HG03139 (cell line): ENCODE measurements around the gene LTB.
A peak's percentile ranks its signal among the peaks of the same experiment; 100 is the strongest.

ENCODE experiments used
- ATAC-seq: cut with Tn5 transposase; IDR thresholded peaks from one replicate; pipeline ENCODE4 v1.9.1; 2021; ENCODE audit not compliant: unreplicated experiment

Gene LTB

DNA sequence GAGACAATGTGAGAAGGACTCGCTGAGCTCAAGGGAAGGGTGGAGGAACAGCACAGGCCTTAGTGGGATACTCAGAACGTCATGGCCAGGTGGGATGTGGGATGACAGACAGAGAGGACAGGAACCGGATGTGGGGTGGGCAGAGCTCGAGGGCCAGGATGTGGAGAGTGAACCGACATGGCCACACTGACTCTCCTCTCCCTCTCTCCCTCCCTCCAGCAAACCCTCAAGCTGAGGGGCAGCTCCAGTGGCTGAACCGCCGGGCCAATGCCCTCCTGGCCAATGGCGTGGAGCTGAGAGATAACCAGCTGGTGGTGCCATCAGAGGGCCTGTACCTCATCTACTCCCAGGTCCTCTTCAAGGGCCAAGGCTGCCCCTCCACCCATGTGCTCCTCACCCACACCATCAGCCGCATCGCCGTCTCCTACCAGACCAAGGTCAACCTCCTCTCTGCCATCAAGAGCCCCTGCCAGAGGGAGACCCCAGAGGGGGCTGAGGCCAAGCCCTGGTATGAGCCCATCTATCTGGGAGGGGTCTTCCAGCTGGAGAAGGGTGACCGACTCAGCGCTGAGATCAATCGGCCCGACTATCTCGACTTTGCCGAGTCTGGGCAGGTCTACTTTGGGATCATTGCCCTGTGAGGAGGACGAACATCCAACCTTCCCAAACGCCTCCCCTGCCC lies 5.2 kb downstream of the LTB start:
- no peak for ATAC-seq

DNA sequence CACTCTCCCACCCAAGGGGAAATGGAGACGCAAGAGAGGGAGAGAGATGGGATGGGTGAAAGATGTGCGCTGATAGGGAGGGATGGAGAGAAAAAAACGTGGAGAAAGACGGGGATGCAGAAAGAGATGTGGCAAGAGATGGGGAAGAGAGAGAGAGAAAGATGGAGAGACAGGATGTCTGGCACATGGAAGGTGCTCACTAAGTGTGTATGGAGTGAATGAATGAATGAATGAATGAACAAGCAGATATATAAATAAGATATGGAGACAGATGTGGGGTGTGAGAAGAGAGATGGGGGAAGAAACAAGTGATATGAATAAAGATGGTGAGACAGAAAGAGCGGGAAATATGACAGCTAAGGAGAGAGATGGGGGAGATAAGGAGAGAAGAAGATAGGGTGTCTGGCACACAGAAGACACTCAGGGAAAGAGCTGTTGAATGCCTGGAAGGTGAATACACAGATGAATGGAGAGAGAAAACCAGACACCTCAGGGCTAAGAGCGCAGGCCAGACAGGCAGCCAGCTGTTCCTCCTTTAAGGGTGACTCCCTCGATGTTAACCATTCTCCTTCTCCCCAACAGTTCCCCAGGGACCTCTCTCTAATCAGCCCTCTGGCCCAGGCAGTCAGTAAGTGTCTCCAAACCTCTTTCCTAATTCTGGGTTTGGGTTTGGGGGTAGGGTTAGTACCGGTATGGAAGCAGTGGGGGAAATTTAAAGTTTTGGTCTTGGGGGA lies 6.1 kb downstream of the LTB start:
- no peak for ATAC-seq

DNA sequence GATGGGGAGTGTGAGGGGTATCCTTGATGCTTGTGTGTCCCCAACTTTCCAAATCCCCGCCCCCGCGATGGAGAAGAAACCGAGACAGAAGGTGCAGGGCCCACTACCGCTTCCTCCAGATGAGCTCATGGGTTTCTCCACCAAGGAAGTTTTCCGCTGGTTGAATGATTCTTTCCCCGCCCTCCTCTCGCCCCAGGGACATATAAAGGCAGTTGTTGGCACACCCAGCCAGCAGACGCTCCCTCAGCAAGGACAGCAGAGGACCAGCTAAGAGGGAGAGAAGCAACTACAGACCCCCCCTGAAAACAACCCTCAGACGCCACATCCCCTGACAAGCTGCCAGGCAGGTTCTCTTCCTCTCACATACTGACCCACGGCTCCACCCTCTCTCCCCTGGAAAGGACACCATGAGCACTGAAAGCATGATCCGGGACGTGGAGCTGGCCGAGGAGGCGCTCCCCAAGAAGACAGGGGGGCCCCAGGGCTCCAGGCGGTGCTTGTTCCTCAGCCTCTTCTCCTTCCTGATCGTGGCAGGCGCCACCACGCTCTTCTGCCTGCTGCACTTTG lies 6.8 kb downstream of the LTB start, which contains the start of gene TNF:
Gene TNF, plus strand, starts transcription at position 231 of the 567 bp plus-strand sequence. Its CDS starts 177 bp downstream, at position 408.
- no peak for ATAC-seq

DNA sequence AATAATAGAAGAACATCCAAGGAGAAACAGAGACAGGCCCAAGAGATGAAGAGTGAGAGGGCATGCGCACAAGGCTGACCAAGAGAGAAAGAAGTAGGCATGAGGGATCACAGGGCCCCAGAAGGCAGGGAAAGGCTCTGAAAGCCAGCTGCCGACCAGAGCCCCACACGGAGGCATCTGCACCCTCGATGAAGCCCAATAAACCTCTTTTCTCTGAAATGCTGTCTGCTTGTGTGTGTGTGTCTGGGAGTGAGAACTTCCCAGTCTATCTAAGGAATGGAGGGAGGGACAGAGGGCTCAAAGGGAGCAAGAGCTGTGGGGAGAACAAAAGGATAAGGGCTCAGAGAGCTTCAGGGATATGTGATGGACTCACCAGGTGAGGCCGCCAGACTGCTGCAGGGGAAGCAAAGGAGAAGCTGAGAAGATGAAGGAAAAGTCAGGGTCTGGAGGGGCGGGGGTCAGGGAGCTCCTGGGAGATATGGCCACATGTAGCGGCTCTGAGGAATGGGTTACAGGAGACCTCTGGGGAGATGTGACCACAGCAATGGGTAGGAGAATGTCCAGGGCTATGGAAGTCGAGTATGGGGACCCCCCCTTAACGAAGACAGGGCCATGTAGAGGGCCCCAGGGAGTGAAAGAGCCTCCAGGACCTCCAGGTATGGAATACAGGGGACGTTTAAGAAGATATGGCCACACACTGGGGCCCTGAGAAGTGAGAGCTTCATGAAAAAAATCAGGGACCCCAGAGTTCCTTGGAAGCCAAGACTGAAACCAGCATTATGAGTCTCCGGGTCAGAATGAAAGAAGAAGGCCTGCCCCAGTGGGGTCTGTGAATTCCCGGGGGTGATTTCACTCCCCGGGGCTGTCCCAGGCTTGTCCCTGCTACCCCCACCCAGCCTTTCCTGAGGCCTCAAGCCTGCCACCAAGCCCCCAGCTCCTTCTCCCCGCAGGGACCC lies 7.8 kb downstream of the LTB start:
- ATAC-seq, result no peak

DNA sequence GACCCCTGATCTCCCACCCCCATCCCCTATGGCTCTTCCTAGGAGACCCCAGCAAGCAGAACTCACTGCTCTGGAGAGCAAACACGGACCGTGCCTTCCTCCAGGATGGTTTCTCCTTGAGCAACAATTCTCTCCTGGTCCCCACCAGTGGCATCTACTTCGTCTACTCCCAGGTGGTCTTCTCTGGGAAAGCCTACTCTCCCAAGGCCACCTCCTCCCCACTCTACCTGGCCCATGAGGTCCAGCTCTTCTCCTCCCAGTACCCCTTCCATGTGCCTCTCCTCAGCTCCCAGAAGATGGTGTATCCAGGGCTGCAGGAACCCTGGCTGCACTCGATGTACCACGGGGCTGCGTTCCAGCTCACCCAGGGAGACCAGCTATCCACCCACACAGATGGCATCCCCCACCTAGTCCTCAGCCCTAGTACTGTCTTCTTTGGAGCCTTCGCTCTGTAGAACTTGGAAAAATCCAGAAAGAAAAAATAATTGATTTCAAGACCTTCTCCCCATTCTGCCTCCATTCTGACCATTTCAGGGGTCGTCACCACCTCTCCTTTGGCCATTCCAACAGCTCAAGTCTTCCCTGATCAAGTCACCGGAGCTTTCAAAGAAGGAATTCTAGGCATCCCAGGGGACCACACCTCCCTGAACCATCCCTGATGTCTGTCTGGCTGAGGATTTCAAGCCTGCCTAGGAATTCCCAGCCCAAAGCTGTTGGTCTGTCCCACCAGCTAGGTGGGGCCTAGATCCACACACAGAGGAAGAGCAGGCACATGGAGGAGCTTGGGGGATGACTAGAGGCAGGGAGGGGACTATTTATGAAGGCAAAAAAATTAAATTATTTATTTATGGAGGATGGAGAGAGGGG lies 8.8 kb downstream of the LTB start:
- no peak for ATAC-seq

DNA sequence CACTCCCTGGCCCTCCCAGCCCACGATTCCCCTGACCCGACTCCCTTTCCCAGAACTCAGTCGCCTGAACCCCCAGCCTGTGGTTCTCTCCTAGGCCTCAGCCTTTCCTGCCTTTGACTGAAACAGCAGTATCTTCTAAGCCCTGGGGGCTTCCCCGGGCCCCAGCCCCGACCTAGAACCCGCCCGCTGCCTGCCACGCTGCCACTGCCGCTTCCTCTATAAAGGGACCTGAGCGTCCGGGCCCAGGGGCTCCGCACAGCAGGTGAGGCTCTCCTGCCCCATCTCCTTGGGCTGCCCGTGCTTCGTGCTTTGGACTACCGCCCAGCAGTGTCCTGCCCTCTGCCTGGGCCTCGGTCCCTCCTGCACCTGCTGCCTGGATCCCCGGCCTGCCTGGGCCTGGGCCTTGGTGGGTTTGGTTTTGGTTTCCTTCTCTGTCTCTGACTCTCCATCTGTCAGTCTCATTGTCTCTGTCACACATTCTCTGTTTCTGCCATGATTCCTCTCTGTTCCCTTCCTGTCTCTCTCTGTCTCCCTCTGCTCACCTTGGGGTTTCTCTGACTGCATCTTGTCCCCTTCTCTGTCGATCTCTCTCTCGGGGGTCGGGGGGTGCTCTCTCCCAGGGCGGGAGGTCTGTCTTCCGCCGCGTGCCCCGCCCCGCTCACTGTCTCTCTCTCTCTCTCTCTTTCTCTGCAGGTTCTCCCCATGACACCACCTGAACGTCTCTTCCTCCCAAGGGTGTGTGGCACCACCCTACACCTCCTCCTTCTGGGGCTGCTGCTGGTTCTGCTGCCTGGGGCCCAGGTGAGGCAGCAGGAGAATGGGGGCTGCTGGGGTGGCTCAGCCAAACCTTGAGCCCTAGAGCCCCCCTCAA lies 9.9 kb downstream of the LTB start, which contains the start of gene LTA:
Gene LTA, plus strand, starts transcription at position 249 of the 871 bp plus-strand sequence. Its CDS starts 454 bp downstream, at position 703.
- peak; percentile 37 for ATAC-seq

DNA sequence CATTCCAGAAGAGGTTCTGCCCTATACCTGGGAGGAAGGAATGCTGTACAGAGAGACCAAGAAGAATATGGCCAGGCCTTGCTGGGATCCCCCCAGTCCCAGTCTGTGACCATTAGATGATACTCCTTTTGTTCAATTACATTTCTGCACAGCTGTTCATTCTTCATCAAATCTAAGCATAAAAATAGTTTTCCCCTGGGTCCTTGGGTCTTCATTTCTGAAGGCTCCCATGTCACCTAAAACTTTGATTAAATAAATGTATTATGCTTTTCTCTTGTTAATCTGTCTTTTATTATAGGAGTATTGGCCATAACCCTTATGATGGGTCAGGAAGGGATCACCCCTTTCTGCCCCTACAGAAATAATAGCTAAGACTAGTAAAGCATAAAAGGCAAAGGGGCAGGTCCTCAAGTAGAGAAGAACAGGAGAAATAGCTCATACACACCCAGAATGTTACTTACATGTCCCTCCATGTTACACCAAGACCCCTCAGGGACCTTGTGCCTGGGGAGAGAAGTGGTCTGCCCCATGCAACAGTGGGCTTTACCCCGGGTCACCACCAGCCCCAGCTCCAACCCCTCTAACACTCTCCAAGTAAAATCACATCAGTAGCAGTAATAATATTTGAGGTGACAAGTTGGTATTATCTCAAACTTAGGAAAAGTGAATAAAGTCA lies 12.2 kb downstream of the LTB start:
- ATAC-seq, result no peak

DNA sequence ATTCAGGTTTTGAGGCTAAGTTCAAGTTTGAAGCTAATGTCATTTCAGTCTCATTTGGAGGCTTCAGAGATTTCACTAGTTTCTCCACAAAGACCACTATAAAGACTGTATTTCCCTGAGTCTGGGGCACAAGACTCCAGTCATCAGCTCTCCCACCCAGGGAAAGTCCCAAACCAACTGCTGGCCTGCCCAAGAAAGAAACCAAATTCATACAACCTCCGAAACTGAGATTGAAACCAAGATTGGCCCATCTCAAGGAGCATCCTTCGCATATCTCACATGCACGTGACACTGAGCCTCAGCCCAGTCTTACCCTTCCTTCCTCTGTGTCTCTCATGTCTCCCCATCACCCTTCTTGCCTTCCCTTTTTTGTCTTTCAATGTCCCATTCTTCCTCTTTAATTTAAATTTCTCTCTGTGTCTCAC lies 13.7 kb downstream of the LTB start:
- ATAC-seq, result peak; percentile 50

DNA sequence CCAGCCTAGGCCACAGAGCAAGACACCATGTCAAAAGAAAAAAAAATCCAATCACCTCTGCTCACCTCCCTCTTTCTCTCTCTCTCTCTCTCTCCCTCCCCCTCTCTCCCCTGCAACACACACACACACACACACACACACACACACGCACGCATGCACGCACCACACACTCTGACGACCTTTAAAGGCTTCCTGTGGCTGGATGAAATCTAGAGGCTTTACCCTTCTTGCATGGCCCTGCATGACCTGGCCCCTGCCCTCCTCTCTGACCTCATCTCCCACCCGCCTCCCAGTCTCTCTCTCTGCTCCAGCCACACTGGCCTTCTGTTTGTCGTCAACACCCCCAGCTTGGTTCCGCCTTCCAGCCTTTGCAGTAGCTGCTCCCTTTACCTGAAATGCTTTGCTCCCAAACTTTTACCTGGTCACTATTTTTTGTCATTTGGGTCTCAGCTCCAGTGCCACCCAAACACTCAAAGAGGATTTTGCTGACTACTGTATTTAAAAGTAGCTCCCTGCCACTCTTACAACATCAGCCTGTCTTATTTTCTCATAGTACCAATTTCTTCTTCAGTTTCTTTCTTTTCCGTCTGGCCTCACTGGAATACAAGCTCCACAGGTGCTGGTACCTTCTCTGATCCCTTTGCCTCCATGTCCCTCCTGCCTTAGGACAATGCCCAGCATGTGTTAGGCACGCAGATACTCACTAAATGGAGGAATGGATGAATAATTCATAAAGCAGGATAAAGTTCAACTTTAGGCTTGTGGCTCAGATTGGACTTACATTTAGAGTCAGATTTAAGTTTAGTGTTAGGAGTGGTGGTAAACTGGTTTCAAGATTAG lies 14.5 kb downstream of the LTB start:
- no peak for ATAC-seq

DNA sequence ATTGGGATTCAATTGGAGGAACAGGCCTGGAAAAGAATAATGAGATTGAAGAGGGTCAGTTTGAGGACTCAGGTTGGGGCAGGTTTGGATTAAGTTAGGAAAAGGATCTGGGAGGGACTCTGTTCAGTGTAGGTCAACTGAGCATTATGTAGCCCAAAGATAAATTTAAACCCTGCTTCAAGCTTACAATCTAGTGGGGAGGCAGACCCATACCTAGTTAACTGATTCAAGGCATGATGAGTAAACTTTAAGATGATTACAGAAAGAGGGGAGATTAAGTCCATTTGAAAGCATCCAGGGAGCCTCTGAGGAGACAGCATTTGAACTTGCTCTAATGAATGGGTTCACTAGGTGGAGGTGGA lies 21.5 kb downstream of the LTB start:
- no peak for ATAC-seq

DNA sequence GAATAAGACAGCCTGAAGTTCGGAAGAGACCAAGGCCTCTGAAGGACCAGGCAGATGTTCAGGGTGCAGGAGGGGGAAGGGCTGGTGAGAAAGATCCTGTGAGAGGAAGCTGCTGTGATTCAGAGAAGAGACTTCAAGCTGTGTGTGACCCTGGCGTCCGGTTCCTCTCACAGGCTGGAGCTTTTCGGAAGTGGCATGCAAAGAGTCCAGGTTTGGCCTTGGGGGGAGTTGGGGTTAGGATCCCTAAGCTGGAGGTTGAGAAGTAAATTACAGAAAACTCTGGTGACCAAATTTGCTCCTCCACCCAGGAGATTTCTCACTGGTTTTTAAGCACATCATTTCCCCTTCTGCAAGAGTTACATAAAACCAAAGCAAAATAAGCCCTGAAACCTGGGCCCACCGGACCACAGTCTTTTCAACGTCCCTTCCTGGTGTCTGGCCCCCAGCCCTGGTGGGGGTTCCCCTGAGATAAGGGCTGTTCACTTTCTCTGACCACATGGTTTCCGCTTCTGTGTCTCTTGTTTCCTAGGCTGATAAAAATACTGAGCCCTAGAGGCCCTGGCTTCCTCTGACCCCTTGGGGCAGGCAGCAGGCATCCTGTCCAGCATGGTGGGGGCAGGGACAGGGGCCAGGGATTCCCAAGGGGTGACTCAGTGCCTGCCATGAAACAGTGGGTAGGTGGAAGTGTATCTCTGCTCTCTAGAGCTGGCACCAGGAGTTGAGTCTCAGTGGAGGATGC lies 22.1 kb downstream of the LTB start:
- peak; percentile 63 for ATAC-seq

DNA sequence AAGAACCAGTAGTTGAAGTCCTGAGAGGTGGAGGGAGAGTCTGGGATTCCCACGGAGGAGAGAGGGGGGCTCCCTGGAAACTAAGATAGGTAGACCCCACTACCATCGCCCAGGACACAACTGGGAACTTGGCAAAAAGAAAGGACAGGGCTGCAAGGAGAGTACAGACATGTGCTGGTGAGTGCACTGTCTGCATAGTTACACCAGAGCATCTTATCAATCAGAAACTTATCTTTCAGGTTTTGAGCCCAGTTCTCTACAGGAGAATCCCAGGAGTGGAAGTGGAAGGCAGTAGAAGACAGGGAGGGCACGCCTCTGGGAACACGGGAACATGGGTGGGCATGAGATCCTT lies 22.6 kb downstream of the LTB start:
- ATAC-seq, result no peak

DNA sequence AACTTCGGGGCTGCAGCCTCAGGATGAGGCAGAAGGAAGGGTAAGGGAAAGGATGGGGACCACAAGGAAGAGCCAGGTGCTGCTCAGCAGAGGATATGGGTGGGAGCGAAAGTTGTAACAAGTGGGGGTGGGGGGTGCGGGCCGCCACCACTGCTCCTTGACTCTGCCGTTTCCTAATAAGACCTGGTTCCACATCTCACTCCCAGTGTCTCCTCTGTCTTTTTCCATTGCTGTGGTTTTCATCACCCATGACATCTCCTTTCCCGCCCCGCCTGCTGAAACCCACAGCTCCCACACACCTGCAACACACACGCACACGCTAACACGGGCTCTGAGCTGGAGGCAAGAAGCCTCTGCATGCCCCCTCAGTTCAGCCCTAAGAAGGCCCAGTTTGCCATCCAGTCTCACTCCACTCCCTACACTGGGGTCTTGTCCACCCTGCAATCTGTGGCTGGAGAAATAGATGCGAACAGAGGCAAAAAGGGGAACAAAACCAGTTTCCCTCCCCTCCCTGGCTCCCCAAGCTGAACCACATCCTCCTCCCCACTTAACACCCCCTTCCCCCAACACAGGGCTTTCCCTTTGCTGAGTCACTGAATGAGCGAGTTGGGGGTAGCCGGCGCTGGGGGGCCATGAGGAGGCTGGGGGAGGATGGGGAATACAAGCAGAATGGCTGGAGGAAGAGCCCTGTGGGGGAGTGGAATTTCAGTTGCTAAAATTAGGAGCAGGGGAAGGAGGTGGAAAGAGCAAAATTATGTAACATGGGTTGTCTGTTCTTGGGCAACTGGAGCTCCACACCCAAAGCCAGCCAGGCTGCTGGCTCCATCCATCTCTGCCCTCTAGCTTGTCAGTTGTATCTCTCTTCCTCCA lies 23.4 kb downstream of the LTB start:
- no peak for ATAC-seq

DNA sequence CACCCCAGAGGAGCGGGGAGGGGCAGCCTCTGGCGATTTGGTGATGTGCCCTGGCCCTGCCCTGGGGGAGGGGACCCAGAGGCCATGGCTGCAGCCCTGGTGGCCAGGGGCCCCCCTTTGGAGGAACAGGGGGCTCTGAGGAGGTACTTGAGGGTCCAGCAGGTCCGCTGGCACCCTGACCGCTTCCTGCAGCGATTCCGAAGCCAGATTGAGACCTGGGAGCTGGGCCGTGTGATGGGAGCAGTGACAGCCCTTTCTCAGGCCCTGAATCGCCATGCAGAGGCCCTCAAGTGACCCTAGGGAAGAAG lies 24.0 kb downstream of the LTB start:
- no peak for ATAC-seq

DNA sequence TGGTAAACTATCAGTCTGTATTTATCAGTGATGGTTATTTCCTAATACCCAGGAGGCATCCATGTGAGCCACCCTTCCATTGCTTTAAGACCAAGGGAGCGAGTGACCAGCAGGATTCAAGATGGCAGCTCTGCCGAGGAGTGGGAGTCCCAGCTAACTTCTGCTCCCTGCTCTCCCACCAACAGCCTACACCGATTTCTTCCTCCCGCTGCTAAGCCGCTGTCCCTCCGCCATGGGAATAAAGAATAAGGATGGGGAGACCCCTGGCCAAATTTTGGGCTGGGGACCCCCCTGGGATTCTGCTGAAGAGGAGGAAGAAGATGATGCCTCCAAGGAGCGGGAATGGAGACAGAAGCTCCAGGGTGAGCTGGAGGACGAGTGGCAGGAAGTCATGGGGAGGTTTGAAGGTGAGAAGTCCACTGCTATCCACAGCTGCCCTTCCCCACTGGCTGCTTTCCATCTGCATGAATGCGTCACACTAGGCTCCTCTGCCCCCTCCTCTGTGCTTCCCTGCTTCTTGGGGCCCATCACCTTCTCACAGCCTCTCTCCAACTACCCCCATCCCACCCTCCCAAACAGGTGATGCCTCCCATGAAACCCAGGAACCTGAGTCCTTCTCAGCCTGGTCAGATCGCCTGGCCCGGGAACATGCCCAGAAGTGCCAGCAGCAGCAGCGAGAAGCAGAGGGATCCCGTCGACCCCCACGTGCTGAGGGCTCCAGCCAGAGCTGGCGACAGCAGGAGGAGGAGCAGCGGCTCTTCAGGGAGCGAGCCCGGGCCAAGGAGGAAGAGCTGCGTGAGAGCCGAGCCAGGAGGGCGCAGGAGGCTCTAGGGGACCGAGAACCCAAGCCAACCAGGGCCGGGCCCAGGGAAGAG lies 24.5 kb downstream of the LTB start:
- no peak for ATAC-seq
